Tibial artery (tissue), 4 donors: Measurements from ENCODE around the gene ZSWIM7.

Experiments used
- DNase-seq, 2 donors: peaks; one replicate each; pipeline ENCODE4 v3.0.0-alpha.2; 2019
- H3K27ac ChIP-seq, 2 donors: fragments of 200-600 bp; sonication (generic) in 1 of 2; 1 replicate in 1 of 2; 2 replicates in 1 of 2; pipeline ENCODE4 v1.5.1; 2018 to 2019; ENCODE audit warnings: mild to moderate bottlenecking in 1 of 2
- H3K27me3 ChIP-seq, 2 donors: fragments of 200-600 bp; sonication (generic) in 1 of 2; one replicate each; pipeline versions ENCODE4 v1.5.1 to v1.6.0; 2016 to 2019
- H3K36me3 ChIP-seq, 3 donors: fragments of 200-600 bp; sonication (generic) in 2 of 3; one replicate each; pipeline ENCODE4 v1.5.1; 2016 to 2019; ENCODE audit warnings: mild to moderate bottlenecking in 2 of 3
- H3K4me1 ChIP-seq, 4 donors: fragments of 200-600 bp; sonication (generic) in 2 of 4; 1 replicate in 3 of 4; 2 replicates in 1 of 4; pipeline ENCODE4 v1.5.1; 2016 to 2019
- H3K4me3 ChIP-seq, 2 donors: fragments of 200-600 bp; sonication (generic) in 1 of 2; 1 replicate in 1 of 2; 2 replicates in 1 of 2; pipeline ENCODE4 v1.5.1; 2018 to 2019; ENCODE audit warnings: mild to moderate bottlenecking in 2 of 2
- H3K9me3 ChIP-seq, 3 donors: fragments of 200-600 bp; sonication (generic) in 1 of 3; one replicate each; pipeline ENCODE4 v1.5.1; 2016 to 2019
- intact Hi-C: fragments of 100-400 bp; cut with DNase I; formaldehyde crosslinking; loops from one replicate; pipeline ENCODE4 v1.15.0; 2023; ENCODE audit warnings: low total_unique reads
- TF ChIP-seq, protein P1 (sequence below), 2 experiments: fragments of 200-600 bp in 1 of 2; fragments of 450-650 bp in 1 of 2; IDR thresholded peaks; one replicate each; pipeline ENCODE4 v1.5.1; 2017 to 2019; ENCODE audit warnings: antibody characterized with exemption in 2 of 2, mild to moderate bottlenecking in 1 of 2, moderate library complexity in 1 of 2

The ZSWIM7 gene

DNA sequence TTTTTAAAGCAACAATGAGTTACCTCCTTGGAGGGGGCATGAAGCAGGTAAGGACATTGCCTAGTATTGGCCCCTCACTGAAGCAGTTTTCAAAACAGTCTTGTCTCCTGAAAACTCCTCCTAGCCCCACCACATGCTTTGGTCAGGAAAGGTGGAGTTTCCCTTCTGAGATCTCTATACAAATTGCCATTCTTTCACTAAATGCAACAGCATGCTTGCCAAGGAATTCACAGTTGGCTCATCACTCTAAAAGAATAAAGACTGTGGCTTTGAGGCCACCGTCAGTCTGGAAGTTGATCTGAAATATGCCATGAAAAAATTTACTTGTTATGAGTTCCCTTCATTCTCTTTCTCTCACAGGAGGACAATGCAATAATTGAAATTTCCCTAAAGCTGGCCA lies 4.3 kb upstream of the ZSWIM7 start:
- TF ChIP-seq, protein P1, sequence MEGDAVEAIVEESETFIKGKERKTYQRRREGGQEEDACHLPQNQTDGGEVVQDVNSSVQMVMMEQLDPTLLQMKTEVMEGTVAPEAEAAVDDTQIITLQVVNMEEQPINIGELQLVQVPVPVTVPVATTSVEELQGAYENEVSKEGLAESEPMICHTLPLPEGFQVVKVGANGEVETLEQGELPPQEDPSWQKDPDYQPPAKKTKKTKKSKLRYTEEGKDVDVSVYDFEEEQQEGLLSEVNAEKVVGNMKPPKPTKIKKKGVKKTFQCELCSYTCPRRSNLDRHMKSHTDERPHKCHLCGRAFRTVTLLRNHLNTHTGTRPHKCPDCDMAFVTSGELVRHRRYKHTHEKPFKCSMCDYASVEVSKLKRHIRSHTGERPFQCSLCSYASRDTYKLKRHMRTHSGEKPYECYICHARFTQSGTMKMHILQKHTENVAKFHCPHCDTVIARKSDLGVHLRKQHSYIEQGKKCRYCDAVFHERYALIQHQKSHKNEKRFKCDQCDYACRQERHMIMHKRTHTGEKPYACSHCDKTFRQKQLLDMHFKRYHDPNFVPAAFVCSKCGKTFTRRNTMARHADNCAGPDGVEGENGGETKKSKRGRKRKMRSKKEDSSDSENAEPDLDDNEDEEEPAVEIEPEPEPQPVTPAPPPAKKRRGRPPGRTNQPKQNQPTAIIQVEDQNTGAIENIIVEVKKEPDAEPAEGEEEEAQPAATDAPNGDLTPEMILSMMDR (IDR thresholded peaks at IDR 0.05), result no peak
- Histone ChIP-seq H3K27me3 (no peaks in the 10 kb centered on the region), H3K4me3 (no peak overlapping the region), H3K9me3 (no peaks in the 10 kb centered on the region), H3K27ac (no peak overlapping the region), H3K36me3 (peaks cover 70 to 77% (median 70%) of the 10 kb centered on the region in 3 donors), H3K4me1 (peaks cover 0 to 21% (median 15%) of the 10 kb centered on the region in 4 donors)
- no peak for DNase-seq
- intact Hi-C loops, result no loop called here

DNA sequence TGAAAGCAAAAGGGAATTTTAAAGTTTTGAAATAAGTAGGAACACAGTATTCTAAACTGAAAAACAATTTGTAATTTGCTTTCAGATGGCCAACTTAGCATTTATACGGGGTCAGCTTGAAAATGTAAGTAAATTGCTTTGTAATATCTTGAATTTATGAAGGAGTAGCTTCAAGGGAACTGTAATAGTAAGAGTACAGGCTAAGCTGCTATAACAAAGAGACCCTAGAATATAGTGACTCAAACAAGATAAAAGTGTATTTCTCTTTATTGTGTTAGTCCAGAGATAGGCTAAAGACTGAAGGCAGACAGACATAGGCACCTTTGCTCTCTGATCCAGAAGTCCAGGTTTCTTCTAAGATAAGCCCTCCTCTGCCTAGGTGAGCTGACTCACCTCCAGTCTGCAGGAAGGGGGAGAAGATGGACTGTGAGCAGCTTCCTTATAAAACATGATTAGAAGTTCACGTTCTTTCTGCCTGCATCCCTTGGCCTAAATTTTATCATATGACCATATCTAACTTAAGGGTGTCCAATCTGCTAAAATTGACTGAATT lies 3.3 kb upstream of the ZSWIM7 start:
- intact Hi-C loops, result no loop called here
- no peak overlapping the region for H3K27ac ChIP-seq
- no peaks in the 10 kb centered on the region for H3K9me3 ChIP-seq
- H3K36me3 ChIP-seq, result peaks cover 59 to 66% (median 61%) of the 10 kb centered on the region in 3 donors
- DNase-seq, result no peak
- TF ChIP-seq, protein P1 (IDR thresholded peaks at IDR 0.05), result no peak
- no peak overlapping the region for H3K4me3 ChIP-seq
- H3K4me1 ChIP-seq, result peaks cover 0 to 23% (median 15%) of the 10 kb centered on the region in 4 donors
- no peaks in the 10 kb centered on the region for H3K27me3 ChIP-seq

DNA sequence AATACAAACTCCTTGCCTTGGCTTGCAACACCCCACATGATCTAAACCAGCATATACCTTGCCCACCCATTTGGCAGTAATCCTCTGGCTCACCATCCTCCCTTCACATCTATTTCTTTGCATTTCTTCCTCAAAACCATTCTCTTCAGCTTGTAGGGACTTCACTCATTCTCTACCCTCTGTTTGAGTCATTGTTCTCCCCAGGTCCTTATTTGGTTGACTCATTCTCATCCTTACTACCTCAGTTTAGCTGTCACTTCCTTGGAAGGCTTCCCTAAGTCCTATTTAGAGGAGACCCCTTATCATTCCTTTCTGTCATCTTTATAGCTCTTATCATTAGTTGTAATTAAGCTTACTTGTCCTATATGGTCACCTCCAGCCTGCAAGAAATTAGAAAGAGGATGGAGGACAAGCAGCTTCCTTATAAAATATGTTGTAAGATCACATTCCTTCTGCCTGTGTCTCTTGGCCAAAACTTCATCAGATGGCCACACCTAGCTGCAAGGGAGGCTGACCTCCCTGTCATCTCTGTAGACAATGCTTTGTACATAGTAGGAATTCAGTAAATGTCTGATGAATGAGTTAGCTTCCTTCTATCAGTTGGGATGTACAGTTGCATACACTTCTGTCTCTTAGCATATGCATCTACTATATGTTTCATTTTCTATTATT lies 1.9 kb upstream of the ZSWIM7 start:
- intact Hi-C loops, result no loop called here
- peaks cover 48 to 56% (median 52%) of the 10 kb centered on the region in 3 donors for H3K36me3 ChIP-seq
- no peak for DNase-seq

DNA sequence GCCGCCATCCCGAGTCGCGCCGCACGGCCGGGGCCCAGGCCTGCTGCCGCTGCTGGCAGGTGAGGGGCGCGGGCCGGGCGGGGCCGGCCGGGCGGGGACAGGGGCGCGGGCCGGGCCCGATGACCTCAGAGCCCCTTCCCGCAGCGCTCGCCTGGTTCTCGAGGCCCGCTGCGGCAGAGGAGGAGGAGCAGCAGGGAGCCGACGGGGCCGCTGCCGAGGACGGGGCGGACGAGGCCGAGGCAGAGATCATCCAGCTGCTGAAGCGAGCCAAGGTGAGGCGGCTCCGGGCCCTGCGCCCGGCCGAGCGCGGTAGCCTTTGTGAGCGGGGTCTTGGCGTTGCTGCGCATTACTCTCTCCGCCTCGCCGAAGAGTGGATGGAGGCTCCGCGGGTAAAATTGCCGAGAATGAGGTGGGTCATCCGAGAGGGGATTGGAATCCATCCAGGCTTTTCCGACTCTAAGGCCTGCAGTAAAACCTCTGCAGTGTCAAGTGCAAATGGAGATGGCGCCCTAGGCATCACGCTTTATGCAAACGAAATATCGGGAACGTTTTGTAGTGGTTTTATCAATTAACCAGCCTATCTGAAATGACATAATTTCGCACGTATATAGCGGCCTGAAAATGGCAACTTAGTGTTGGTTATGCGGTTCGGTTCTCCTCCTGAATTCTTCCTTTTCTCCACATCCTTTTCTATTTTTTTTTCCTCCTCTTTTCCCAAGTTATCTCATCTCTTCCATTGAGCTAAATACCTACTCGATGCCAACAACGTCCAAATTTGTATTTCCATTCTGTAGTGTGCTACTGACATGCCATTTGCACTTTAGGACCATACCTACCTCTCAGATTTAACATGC lies 697 bp upstream of the ZSWIM7 start:
- TF ChIP-seq, protein P1 (IDR thresholded peaks at IDR 0.05), result no peak
- Histone ChIP-seq H3K4me1 (peaks cover 0 to 23% (median 15%) of the 10 kb centered on the region in 4 donors), H3K9me3 (no peaks in the 10 kb centered on the region), H3K27ac (peak overlapping the region; percentile 91 to 93), H3K4me3 (peak overlapping the region; percentile 77 to 88), H3K36me3 (peaks cover 36 to 46% (median 40%) of the 10 kb centered on the region in 3 donors), H3K27me3 (no peaks in the 10 kb centered on the region)
- intact Hi-C loops, result loop anchor here (5.0 kb wide), 1 partner anchor 738 kb away; no protein-coding TSS in a partner anchor
- peak; percentile 24 to 74 for DNase-seq

More for the DNA sequence above, 1.9 kb upstream of the ZSWIM7 start:
- no peaks in the 10 kb centered on the region for H3K27me3 ChIP-seq
- peaks cover 0 to 23% (median 15%) of the 10 kb centered on the region in 4 donors for H3K4me1 ChIP-seq
- H3K4me3 ChIP-seq, result peak overlapping the region; percentile 77 to 88
- H3K9me3 ChIP-seq, result no peaks in the 10 kb centered on the region
- TF ChIP-seq, protein P1 (IDR thresholded peaks at IDR 0.05), result no peak
- no peak overlapping the region for H3K27ac ChIP-seq

DNA sequence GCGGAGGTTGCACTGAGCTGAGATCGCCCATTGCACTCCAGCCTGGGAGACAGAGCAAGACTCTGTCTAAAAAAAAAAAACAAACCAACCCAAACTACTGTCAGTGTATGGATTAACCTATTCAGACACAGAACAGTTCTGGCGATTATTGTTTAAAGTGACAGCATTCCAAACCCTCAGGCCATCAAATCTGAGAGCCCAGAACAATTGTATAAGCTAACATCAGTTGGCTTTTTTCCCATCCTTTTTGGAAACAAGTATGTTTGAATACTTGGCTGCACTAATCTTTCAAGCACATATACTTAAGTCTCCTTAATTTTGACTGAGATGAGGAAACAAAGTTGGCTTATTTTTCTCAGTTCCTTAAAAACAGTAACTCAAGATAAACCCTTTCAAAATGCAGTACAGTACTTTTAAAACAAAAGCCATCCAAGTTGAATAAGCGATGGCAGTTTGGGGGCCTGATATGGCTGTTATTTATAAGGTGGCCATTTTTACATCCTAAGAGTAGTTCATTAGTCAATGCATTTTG lies 1.4 kb downstream of the ZSWIM7 start:
- no peaks in the 10 kb centered on the region for H3K27me3 ChIP-seq
- H3K36me3 ChIP-seq, result peaks cover 19 to 34% (median 20%) of the 10 kb centered on the region in 3 donors
- peaks cover 0 to 23% (median 15%) of the 10 kb centered on the region in 4 donors for H3K4me1 ChIP-seq
- no peaks in the 10 kb centered on the region for H3K9me3 ChIP-seq
- TF ChIP-seq, protein P1 (IDR thresholded peaks at IDR 0.05), result no peak
- peak overlapping the region in 1 of 2 donors; percentile 93 for H3K27ac ChIP-seq
- peak overlapping the region; percentile 77 to 88 for H3K4me3 ChIP-seq
- no peak for DNase-seq
- intact Hi-C loops, result loop anchor here (5.0 kb wide), 1 partner anchor 736 kb away; no protein-coding TSS in a partner anchor
